Lower lobe of right lung (tissue), 2 donors: ENCODE data around the gene DAGLA. TPM values are rescaled to one million over a fixed set of nuclear protein-coding genes. Genes with fewer than 3 reads are reported as not detected.

ENCODE experiments used
- ATAC-seq, 2 donors: fragments of 200-7000 bp; cut with Tn5 transposase; one replicate each; pipeline ENCODE4 v1.9.1; 2020 to 2022; ENCODE audit warnings: mild to moderate bottlenecking in 2 of 2, moderate library complexity in 2 of 2
- DNase-seq: peaks from one replicate; pipeline ENCODE4 v3.0.0-alpha.2; 2020
- H3K27ac ChIP-seq: fragments of 200-600 bp; one replicate; pipeline ENCODE4 v1.8.0; 2022
- H3K27me3 ChIP-seq: fragments of 200-600 bp; one replicate; pipeline ENCODE4 v1.8.0; 2022; ENCODE audit warnings: low read depth
- H3K36me3 ChIP-seq: fragments of 200-600 bp; one replicate; pipeline ENCODE4 v1.8.0; 2022; ENCODE audit warnings: mild to moderate bottlenecking
- H3K4me1 ChIP-seq: fragments of 200-600 bp; one replicate; pipeline ENCODE4 v1.8.0; 2022
- H3K4me3 ChIP-seq: fragments of 200-600 bp; one replicate; pipeline ENCODE4 v1.8.0; 2022; ENCODE audit warnings: mild to moderate bottlenecking
- H3K9me3 ChIP-seq: fragments of 200-600 bp; one replicate; pipeline ENCODE4 v1.8.0; 2022
- intact Hi-C: fragments of 100-400 bp; cut with DNase I; formaldehyde crosslinking; loops from one replicate; pipeline ENCODE4 v1.11.0; 2022
- total RNA-seq: library from RNA; stranded (reverse); fragmentation: NEBNext Ultra II Directional; extraction: Animal tissue kit (Norgen Biotek cat#: 25700); gene quantifications from one replicate; pipeline ENCODE4 v1.2.1, GENCODE V29; 2021
- TF ChIP-seq, protein P1 (sequence below): fragments of 200-600 bp; IDR thresholded peaks from one replicate; pipeline ENCODE4 v1.8.0; 2022; ENCODE audit warnings: antibody characterized with exemption, mild to moderate bottlenecking
- donor health status: DM: no; HTN: yes; CAD: no; lungs with severe emphysema.

The DAGLA gene
- total RNA-seq, 1 donor from 2014 or later, result 7.1 TPM

DNA sequence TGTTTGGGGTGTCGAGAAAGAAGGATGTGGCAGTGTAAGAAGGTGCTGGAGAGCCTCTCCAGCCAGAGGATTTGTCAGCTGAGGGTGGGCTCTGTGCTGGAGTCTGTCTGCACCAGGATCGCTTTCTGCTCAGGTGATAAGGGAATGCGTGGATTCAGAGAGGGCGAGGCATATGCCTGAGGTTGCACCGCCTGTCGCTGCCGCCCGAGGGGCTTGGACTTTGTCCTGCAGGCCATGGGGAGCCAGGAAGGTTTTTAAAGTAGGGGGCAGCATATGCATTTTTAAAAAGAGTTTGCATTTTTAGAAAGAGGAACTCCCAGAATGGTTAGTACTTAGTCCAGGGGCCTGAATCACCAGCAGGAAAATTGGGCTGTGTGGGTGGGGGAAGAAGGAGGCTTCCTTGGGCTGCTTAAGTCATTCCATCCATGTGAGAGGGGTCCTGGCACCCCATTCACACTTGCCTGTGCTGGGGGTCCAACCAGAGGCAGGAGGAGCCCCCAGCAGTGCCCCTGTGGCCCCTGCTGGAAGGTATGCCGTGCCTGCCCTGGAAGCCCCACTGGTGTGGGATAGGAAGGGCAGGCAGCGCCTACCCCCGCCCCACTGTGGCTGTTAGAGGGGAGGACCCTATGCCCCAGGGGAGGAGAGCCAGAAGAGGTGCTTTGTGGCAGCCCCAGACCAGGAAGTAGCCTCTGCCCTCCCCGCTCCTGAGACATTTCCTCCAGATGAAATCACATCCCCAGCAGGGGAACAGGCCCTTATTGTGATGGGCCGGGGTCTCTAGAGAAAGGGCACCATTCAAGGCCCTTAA lies 36.5 kb downstream of the DAGLA start:
- TF ChIP-seq, protein P1, sequence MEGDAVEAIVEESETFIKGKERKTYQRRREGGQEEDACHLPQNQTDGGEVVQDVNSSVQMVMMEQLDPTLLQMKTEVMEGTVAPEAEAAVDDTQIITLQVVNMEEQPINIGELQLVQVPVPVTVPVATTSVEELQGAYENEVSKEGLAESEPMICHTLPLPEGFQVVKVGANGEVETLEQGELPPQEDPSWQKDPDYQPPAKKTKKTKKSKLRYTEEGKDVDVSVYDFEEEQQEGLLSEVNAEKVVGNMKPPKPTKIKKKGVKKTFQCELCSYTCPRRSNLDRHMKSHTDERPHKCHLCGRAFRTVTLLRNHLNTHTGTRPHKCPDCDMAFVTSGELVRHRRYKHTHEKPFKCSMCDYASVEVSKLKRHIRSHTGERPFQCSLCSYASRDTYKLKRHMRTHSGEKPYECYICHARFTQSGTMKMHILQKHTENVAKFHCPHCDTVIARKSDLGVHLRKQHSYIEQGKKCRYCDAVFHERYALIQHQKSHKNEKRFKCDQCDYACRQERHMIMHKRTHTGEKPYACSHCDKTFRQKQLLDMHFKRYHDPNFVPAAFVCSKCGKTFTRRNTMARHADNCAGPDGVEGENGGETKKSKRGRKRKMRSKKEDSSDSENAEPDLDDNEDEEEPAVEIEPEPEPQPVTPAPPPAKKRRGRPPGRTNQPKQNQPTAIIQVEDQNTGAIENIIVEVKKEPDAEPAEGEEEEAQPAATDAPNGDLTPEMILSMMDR, result no peak
- intact Hi-C loops, result no loop called here
- H3K4me1 ChIP-seq, result peaks cover 30% of the 10 kb centered on the region
- no peaks in the 10 kb centered on the region for H3K9me3 ChIP-seq
- no peak for ATAC-seq
- H3K36me3 ChIP-seq, result no peaks in the 10 kb centered on the region
- no peak overlapping the region for H3K27ac ChIP-seq
- DNase-seq, result no peak
- no peak overlapping the region for H3K4me3 ChIP-seq
- no peaks in the 10 kb centered on the region for H3K27me3 ChIP-seq

DNA sequence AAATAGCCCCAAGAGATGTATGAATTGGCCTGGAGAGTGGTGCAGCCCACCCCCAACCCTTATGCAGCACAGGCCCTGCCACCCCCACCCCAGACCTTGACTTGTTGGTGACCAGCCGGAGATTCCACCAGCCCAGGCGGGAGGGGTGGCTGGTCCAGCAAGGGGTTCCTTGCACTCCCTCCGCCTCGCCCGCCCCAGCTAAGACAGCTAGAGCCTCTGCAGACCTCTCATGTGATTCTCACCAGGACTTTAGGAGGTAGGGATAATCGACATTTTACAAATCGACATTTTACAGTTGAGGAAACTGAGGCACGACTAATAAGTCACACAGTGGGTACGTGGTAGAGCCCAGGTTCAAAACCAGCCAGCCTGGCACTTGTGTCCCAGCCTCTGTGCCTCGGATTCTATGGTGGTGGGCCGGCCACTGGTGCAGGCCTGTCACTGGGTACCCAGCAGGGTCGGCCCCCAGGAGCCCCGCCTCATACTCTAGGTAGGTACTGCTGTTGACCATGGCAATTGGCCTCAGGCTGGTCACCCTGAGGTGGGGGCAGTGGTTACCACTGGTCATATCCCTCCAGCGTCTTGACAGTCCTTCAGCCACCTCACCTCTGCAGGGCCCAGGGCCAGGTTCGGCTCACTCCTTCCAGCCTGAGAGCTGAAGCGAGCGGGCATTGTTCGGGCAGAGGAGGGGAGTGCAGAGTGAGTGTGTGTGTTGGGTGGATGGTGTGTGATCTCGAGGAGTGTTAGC lies 37.3 kb downstream of the DAGLA start:
- intact Hi-C loops, result no loop called here
- TF ChIP-seq, protein P1, result no peak
- H3K9me3 ChIP-seq, result no peaks in the 10 kb centered on the region
- H3K4me3 ChIP-seq, result no peak overlapping the region
- ATAC-seq (no peak), DNase-seq (no peak)
- H3K27ac ChIP-seq, result no peak overlapping the region
- H3K27me3 ChIP-seq, result no peaks in the 10 kb centered on the region
- no peaks in the 10 kb centered on the region for H3K36me3 ChIP-seq
- peaks cover 30% of the 10 kb centered on the region for H3K4me1 ChIP-seq

DNA sequence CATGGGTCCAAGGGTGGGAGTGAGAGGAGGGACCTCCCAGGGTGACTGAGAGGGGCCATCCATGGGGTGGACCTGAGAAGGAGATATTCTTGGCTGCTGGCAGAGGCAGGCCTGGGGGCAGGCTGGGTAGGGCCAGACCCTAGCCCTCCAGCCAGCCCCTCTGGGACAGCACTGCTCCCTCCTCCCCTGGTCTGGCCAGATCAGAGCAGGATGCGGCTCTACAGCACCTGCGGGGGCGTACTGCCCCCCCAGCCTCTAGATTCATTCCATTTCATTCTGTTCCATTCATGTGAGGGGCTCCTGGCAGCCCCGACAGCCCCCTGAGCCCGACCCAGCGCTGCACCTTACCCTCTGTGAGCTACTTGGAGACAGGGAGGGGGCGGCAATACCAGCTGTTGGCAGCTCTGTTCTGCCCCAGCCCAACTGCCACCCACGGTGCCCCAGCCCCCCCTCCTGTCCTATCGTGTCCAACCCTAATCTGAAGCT lies 37.9 kb downstream of the DAGLA start:
- peak overlapping the region; percentile 56 for H3K27ac ChIP-seq
- H3K27me3 ChIP-seq, result no peaks in the 10 kb centered on the region
- peak in 1 of 2 donors; percentile 7 for ATAC-seq
- peak overlapping the region; percentile 45 for H3K4me3 ChIP-seq
- H3K4me1 ChIP-seq, result peaks cover 30% of the 10 kb centered on the region
- intact Hi-C loops, result no loop called here
- no peaks in the 10 kb centered on the region for H3K36me3 ChIP-seq
- DNase-seq, result no peak
- H3K9me3 ChIP-seq, result no peaks in the 10 kb centered on the region
- TF ChIP-seq, protein P1, result no peak

DNA sequence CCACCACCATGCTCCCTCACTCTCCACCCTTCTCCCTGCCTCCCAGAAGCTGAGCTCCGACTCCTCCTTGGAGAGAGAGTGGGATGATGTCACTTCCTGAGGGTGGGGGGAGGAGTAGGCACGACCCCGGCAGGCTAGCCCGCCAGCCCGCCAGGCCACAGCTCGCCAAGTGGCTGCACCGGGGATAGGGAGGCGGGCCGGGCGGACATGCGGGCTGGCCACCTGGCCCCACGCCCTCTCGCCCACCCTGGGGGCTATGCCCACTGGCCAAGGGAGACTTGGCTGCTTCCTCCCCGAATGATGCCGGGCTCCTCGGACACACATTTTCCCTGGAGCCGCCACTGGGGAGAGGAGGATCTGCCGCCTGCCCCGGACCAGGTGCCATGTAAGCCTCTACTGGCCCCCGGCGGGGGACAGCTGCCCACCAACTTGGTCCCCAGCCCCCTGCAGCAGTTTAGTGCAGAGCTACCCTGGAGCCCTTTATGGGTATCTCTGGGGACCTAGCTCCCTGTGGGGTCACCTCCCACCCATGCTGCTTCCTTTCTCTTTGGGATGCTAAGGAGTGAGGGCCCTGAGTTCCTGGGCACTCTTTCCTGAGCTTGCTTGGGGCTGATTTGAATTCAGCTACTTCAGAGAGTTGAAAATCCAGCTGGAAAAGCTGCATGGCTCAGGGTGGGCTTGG lies 38.6 kb downstream of the DAGLA start:
- peak in 1 of 2 donors; percentile 26 for ATAC-seq
- Histone ChIP-seq H3K36me3 (no peaks in the 10 kb centered on the region), H3K4me3 (peak overlapping the region; percentile 45), H3K4me1 (peaks cover 30% of the 10 kb centered on the region), H3K27me3 (no peaks in the 10 kb centered on the region), H3K9me3 (no peaks in the 10 kb centered on the region), H3K27ac (peak overlapping the region; percentile 56)
- intact Hi-C loops, result no loop called here
- no peak for DNase-seq
- TF ChIP-seq, protein P1, result no peak

DNA sequence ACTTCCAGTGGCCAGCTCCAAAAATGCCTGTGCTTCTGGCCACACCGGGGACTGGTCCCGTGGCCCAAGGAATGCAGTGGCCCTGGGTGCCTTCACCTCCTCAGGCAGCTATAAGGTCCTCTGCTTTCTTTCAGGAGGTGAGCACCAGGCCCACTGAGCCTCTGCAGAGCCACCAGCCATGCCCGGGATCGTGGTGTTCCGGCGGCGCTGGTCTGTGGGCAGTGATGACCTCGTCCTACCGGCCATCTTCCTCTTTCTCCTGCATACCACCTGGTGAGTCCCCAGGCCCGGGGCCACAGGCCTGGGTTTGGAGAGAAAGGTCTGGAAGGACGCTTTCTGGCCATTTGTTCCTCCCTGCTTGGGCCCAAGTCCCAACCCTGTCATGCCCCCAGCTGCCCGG lies 39.8 kb downstream of the DAGLA start:
- Histone ChIP-seq H3K4me1 (peaks cover 30% of the 10 kb centered on the region), H3K36me3 (no peaks in the 10 kb centered on the region), H3K27ac (no peak overlapping the region), H3K9me3 (no peaks in the 10 kb centered on the region), H3K27me3 (no peaks in the 10 kb centered on the region), H3K4me3 (no peak overlapping the region)
- DNase-seq, result no peak
- intact Hi-C loops, result no loop called here
- TF ChIP-seq, protein P1, result no peak
- no peak for ATAC-seq
